Activated gamma-delta T cell treated with anti-CD3 and anti-CD28 coated beads, Interleukin-2, amount 50 U/mL, for 16 hours (primary cell): ENCODE results near the gene CCL25.
"Not testable (repeated sequence)": the region's sequence is repeated elsewhere in the genome, so short reads cannot be mapped to it uniquely, and the experiment has no call there.

Experiments
- DNase-seq: peaks from one replicate; pipeline ENCODE4 v3.0.0-alpha.2; 2020; ENCODE audit warnings: low read depth

Gene CCL25

GRCh38 chr19:8085598-8086408 is 33.2 kb downstream of the CCL25 start:
- DNase-seq = no peak

- no peak for DNase-seq
Measured at GRCh38 chr19:8086849-8087248, 34.3 kb downstream of the CCL25 start.

DNA sequence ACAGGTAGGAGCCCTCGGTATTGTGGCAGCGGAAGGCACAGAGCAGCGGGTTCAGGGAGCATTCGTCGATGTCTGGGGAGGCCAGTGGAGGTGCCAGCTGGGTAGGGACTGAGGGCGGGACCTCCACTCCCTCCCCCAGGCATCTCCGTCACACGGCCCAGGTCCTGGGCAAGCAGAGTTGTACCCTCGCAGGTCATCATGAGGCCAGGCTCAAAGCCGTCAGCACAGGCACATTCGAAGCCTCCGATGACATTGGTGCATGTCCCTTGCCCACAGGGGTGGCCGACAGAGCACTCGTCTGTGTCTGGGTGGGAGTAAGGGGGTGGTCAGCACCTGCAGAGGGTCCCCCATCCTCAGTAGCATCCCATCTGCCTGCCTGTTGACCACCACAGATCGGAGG is 35.3 kb downstream of the CCL25 start:
- no peak for DNase-seq

DNA sequence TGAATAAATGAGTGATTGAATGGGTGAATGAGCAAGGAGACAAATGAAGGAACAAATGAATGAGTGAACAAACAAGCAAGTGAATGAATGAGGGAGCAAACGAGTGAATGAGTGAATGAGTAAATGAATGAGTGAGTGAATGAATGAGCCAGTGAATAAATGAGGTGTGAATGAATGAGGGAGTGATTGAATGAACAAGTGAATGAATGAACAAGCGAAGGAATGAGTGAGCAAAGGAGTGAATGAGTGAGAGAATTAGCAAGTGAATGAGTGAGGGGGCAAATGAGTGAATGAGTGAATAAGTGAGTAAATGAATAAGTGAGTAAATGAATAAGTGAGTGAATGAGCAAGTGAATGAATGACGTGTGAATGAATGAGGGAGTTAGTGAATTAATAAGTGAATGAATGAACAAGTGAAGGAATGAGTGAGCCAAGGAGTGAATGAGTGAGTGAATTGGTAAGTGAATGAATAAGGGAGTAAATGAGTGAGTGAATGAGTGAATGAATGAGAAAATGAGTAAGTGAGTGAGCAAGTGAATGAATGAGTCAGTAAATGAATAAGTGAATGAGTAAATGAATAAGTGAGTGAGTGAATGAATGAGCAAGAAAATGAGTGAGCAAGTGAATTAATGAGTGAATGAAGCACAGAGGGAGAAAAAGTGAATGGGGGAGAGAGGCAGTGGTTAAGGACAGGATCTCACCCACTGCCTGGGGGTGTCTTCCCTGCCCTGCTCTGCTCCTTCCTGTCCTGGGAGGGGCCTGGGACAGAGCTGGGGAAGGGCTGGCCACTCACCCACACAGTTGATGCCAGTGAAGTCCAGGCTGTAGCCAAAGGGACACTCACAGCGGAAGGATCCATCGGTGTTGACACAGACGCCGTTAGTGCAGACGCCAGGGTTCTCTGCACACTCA is 36.4 kb downstream of the CCL25 start:
- DNase-seq = no peak

DNA sequence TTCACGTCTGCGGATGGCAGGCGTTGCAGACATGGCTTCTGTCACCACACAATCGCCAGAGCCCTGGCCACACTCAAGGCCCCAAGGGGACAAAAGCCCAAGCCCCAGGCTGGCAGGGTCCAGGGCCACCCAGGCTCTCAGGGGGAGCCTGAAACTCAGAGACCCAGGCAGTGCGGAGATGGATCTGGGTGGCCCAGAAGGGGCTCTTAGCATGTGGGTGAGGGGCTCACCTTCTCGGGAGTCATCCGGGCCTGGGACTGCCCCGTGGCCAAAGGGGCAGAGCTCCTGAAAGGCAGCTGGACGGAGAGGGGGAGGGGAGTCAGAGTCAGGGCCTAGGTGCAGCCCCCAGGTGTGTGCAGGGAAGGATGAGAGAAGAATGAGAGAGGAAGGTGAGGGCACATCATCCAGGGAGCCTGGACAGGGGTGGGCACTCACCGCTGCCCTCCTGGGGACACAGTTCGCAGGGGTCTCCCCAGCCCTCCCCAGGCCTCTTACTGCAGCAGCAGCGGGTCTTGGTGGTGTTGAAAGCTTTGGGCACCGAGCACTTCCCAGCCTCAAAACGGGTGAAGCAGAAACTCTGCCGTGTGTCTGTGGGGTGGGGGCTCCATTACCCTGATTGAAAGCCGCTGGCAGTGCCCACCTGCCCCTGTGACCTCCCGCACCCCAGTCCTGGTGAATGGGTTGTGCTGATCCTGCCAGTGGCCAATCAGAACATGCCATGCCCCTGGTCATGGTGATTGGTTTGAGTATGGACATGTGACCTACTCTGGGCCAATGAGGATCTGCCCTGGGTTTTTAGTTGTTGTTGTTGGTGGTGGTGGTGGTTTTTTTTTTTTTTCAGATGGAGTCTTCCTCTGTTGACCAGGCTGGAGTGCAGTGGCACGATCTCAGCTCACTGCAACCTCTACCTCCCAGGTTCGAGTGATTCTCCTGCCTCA is 37.4 kb downstream of the CCL25 start:
- DNase-seq = no peak

DNA sequence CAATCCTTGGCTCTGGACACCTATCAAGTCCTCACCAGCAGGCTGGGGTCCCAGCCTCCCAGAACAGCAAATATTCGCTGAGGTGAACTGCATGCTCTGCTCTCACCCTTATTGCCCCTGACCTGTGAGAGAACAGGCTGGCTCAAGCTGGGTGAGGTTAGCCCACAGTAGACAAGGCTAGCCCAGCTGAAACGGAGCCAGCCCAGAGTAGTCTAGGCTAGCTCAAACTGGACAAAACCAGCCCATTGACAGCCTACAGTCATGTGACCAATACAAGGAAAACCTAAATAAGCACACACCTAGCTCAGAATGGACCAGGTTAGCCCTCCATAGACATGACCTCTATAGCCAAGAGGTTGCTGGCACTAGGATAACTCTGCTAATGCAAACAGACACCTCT is 38.4 kb downstream of the CCL25 start:
- no peak for DNase-seq

DNA sequence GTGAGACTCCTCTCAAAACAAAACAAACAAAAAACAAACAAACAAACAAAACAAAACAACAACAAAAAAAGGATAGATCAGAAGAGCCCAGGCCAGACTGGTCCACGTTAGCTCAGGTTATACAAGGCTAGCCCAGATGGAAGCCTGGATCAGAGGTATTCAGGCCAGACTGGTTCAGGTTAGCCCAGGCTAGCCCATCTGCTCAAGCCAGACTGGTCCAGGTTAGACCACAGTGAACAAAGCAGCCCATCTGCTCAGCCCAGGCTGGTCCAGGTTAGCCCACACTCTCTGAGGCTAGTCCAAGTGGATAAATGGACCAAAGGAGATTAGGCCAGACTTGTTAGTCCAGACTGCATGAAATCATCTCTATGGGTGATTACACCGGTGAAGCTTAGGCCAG is 41.2 kb downstream of the CCL25 start:
- no peak for DNase-seq

DNA sequence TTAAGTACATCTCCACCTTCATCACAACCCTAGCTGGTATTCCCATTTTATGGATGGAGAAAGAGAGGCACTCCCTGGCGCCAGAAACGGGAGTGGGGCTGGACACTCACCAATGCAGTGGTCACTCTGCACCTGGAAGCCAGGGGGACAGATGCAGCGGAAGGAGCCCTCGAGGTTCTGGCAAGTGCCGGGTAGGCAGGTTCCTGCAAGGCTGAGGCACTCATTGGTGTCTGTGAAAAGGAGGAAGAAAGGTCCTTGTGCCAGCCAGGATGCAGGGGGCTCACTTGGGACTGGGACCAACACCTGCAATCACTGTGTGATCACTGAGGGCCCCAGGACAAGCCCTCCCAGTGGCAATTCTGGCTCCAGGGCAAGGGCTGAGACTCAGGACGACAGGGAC is 41.8 kb downstream of the CCL25 start:
- no peak for DNase-seq

DNA sequence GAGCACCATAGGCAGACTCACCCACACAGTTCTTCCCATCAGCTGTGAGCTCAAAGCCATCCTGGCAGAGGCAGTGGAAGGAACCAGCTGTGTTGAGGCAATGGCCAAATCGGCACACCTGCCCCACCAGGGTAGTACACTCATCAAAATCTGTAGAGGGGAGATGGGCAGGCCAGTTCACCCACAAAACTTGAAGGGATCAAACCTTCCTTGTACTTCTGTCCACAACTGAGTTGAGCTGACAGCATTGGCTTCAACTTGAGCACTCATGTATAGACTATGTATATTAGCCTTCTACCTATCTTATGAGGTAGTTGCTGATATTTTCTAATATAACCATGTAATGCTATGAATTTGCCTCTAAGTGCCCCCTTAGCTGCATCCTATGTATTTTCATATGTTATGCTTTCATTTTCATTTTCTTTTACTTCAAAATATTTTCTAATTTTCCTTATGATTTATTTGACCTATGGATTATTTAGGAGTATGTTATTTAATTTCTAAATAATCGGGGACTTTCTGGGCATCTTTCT is 42.9 kb downstream of the CCL25 start:
- DNase-seq = no peak

GRCh38 chr19:8096071-8096470 is 43.5 kb downstream of the CCL25 start:
- no peak for DNase-seq

- DNase-seq = no peak
Measured at GRCh38 chr19:8097198-8097597, 44.6 kb downstream of the CCL25 start.

GRCh38 chr19:8097681-8098567 is 45.4 kb downstream of the CCL25 start:
- no peak for DNase-seq

DNA sequence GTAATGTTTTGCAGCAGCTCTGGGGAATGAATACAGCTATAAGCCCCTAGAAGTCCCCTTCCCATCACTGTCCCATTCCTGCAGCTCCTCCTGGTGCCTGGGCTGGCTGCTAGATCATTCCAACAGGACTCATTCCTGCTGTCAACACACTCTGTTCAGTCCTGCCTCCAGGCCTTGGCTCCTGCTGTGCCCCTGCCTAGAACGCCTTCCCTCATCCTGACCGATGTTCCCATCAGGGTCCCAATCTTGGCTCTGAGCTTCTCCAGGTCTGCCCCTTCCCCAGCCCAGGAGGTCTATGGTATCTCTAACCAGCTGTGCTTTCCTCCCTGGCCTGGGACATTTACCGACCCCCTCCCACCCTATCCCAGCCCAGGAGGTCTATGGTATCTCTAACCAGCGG is 48.8 kb downstream of the CCL25 start:
- DNase-seq = no peak

- DNase-seq = not testable (repeated sequence)
Measured at GRCh38 chr19:8101910-8102309, 49.4 kb downstream of the CCL25 start.

DNA sequence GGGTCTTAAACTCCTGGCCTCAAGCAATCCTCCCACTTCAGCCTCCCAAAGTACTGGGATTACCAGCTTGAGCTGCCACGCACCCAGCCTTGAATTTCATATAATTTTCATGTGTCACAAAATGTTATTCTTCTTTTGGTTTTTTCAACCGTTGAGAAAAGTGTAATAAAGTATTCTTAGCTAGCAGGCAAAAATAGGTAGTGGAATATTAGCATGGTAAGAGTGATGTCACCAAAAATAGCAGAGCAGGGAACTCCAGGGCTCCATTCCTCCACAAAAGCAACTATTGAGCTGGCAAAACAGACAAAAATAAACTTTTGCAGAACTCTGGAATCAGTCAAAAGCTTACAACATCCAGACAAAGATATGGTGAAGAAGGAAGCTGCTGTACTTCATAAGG is 52.9 kb downstream of the CCL25 start:
- no peak for DNase-seq

DNA sequence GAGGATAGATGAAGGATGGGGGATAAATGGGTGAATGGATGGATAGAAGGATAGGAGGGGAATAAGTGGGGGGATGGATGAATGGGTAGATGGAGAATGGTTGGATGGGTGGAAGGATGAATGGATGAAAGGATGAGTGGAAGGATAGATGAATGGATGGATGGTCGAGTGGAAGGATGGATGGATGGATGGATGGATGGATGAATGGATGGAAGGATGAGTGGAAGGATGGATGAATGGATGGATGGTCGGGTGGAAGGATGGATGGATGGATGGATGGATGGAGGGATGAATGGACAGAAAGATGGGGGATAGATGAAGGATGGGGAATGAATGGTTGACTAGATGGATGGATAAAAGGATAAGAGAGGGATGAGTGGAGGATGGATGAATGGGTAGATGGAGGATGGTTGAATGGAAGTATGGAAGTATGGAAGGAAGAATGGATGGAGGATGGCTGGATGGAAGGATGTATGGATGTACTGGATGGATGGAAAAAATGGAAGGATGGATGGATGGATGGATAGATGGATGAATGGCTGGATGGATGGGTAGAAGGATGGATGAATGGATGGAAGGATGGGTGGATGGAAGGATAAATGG is 54.8 kb downstream of the CCL25 start:
- no peak for DNase-seq

DNA sequence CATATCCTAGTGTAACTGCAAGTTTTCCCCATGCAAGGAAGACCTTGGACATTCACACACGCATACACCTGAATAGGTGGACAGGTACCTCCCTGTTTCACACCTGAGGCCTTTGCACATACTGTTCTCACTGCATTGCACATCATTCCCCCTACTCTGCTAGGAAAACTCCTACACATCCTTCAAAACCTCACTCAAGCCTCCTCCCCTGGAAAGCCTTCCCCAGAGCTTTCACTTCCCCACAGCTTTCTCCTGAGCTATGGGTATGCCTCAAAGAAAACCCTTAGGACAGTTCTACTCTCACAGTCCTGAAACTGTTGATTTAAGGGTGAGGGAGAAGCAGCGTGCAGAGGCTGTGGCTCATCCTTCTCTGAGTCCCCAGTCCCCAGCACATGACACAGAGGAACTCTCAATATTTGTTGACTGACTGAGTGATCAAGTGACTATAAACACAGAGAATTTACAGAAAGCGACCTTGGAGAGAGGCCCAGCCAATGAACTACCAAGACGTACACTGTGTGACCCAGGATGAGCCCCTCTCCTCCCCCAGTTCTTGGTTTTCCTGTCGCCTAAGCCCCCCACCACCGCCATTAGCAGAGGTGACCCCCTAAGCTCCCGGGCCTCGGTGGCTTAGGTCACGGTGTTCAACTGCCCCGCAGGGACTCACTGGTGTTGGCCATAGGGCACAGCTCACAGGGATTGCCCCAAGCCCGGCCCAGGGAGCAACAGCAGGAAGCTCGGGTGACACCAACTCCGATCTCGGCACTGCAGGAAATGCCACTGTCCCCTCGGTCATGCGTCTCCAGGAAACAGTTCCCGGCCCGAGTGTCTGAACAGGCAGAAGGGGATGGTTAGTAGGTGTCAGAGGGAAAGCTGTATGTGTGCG is 56.2 kb downstream of the CCL25 start:
- DNase-seq = no peak

DNA sequence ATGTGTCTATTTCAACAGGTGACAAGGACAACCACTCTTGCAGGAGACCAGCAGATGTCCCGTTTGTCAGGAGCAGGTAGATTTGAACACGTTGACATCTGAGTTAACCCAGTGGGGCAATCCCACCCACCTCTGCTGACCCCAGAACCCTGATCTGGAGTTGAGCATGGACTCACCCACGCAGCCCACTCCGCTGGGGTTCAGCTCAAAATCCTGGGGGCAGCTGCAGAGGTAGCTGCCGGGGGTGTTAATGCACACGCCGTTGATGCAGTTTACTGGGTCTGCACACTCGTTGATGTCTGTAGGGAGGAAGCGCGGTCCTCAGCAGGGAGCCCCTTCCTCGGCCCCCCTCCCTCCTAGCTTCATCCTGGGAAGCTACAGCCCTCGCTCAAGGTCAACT is 56.9 kb downstream of the CCL25 start:
- no peak for DNase-seq

- no peak for DNase-seq
Measured at GRCh38 chr19:8109890-8110662, 57.5 kb downstream of the CCL25 start.
